Kidney epithelial cell (primary cell): ENCODE data around the gene C3orf49. TPM values are rescaled to one million over a fixed set of nuclear protein-coding genes. Genes with fewer than 3 reads are reported as not detected.

Experiments
- DNase-seq: peaks from one replicate; pipeline ENCODE4 v3.0.0-alpha.2; 2010; ENCODE audit warnings: low read depth
- H3K27me3 ChIP-seq: 2 replicates; pipeline ENCODE4 v1.6.0; 2011; ENCODE audit warnings: low read length; ENCODE audit not compliant: control insufficient read depth, insufficient read depth
- H3K36me3 ChIP-seq: 2 replicates; pipeline ENCODE4 v1.5.1; 2011; ENCODE audit warnings: low read length; ENCODE audit not compliant: control insufficient read depth, insufficient read depth
- H3K4me3 ChIP-seq: 2 replicates; pipeline ENCODE4 v1.5.1; 2011; ENCODE audit warnings: low read depth, mild to moderate bottlenecking, control low read depth, low read length
- total RNA-seq: library from RNA; depleted of rRNA; stranded (reverse); fragments of >200 nt; gene quantifications from 2 replicates; pipeline ENCODE4 v1.2.3, GENCODE V29; 2015
- TF ChIP-seq, protein P1 (sequence below): IDR thresholded peaks from 2 replicates; pipeline ENCODE4 v1.5.1; 2011; ENCODE audit warnings: mild to moderate bottlenecking, moderate library complexity, low read length, control low read depth, inconsistent platforms; ENCODE audit not compliant: insufficient read depth, poor library complexity, severe bottlenecking

Gene C3orf49, protein sequence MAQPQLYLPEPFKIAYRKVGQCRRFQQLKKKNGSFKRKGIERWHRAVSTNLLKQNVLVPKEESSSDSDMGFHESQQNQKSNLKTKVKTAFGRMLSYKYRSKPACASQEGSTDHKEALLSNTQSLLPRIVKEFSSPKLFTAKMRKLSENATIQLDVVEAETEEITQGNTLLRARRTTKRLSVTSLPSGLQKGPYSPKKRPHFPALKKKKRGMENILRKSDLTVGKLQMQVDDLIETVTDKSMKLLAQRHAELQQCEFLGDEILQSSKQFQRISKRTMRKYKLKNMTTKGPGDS
- not detected in 2 replicates for total RNA-seq

- DNase-seq: no peak
- Histone ChIP-seq H3K27me3 (no peaks in the 10 kb centered on the region), H3K36me3 (no peaks in the 10 kb centered on the region), H3K4me3 (no peak within 1 kb of the TSS)
- TF ChIP-seq, protein P1, sequence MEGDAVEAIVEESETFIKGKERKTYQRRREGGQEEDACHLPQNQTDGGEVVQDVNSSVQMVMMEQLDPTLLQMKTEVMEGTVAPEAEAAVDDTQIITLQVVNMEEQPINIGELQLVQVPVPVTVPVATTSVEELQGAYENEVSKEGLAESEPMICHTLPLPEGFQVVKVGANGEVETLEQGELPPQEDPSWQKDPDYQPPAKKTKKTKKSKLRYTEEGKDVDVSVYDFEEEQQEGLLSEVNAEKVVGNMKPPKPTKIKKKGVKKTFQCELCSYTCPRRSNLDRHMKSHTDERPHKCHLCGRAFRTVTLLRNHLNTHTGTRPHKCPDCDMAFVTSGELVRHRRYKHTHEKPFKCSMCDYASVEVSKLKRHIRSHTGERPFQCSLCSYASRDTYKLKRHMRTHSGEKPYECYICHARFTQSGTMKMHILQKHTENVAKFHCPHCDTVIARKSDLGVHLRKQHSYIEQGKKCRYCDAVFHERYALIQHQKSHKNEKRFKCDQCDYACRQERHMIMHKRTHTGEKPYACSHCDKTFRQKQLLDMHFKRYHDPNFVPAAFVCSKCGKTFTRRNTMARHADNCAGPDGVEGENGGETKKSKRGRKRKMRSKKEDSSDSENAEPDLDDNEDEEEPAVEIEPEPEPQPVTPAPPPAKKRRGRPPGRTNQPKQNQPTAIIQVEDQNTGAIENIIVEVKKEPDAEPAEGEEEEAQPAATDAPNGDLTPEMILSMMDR: no peak
Measured at GRCh38 chr3:63819151-63819398, at the start of gene C3orf49. Gene C3orf49, plus strand, starts transcription at chr3:63819299. Its CDS starts 173 bp downstream, at chr3:63819472.

GRCh38 chr3:63774781-63775180, 44.3 kb upstream of the C3orf49 start:
- no peak overlapping the region for H3K4me3 ChIP-seq
- H3K36me3 ChIP-seq: no peaks in the 10 kb centered on the region
- no peak for DNase-seq

GRCh38 chr3:63779227-63779626, 39.9 kb upstream of the C3orf49 start:
- no peak overlapping the region for H3K4me3 ChIP-seq
- no peaks in the 10 kb centered on the region for H3K36me3 ChIP-seq
- DNase-seq: no peak
- TF ChIP-seq, protein P1: no peak
- no peaks in the 10 kb centered on the region for H3K27me3 ChIP-seq

More at GRCh38 chr3:63774781-63775180, 44.3 kb upstream of the C3orf49 start:
- TF ChIP-seq, protein P1: no peak
- H3K27me3 ChIP-seq: no peaks in the 10 kb centered on the region

- H3K4me3 ChIP-seq: no peak overlapping the region
- no peak for DNase-seq
- no peaks in the 10 kb centered on the region for H3K27me3 ChIP-seq
- no peaks in the 10 kb centered on the region for H3K36me3 ChIP-seq
- TF ChIP-seq, protein P1: peak; percentile 49
Measured at GRCh38 chr3:63791974-63792373, 27.1 kb upstream of the C3orf49 start.

DNA sequence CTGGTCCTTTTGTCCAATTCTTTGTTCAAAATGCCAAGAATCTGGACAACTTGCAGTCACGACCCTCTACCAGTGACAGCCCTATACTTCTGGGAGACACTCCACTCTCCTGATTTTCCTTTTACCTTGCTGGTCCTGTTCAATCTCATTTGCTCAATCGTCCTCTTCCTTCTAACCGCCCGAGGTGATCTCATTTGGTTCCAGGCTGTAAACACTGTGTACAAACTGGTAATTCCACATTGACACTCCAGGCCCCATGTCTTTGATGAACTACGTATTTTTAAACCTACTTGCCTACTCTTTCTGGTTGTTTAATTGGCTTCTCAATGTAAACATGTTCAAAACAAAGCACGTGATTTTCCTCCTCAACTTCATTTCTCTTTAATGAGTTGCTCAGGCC, 23.7 kb upstream of the C3orf49 start:
- no peak overlapping the region for H3K4me3 ChIP-seq
- DNase-seq: no peak
- H3K36me3 ChIP-seq: no peaks in the 10 kb centered on the region
- H3K27me3 ChIP-seq: no peaks in the 10 kb centered on the region
- TF ChIP-seq, protein P1: no peak

DNA sequence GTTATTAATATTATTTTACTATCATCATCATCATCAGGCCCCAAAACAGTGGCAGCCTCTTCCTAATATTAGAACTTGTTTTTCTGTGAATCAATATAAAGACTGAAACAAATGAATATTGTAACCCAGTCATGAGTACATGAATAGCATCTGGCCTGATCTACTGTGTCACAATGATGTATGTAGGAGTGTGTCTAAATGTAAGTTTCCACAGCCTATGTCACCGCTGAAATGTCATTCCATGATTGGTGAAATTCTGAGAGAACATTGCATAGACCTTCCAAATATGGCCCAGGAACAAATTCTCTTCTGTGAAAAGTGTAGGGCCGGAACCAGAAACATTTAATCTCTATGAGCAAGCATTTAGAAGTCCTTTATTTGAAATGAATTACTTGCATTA, 20.6 kb upstream of the C3orf49 start:
- Histone ChIP-seq H3K27me3 (no peaks in the 10 kb centered on the region), H3K4me3 (no peak overlapping the region), H3K36me3 (no peaks in the 10 kb centered on the region)
- DNase-seq: no peak
- TF ChIP-seq, protein P1: no peak
